Motor neuron (in vitro differentiated cells): ENCODE results near the gene MCFD2. TPM values are rescaled to one million over a fixed set of nuclear protein-coding genes. Genes with fewer than 3 reads are reported as not detected.
A peak's percentile ranks its signal among the peaks of the same experiment; 100 is the strongest.

Source experiments
- ATAC-seq, 8 experiments: fragments of 200-7000 bp; cut with Tn5 transposase; replicated peaks in 6 of 8; 2 replicates each; pipeline ENCODE4 v1.8.0; 2021; ENCODE audit warnings: mild to moderate bottlenecking in 8 of 8, moderate library complexity in 8 of 8
- H3K27ac ChIP-seq, 2 donors: fragments of 250-450 bp; sonication (Bioruptor Pico); 2 replicates each; pipeline ENCODE4 v1.9.0; 2021; ENCODE audit warnings: antibody characterized with exemption in 2 of 2, mild to moderate bottlenecking in 2 of 2, moderate library complexity in 1 of 2
- H3K4me1 ChIP-seq, 2 donors: fragments of 250-450 bp; sonication (Bioruptor Pico); replicated peaks in 1 of 2; 2 replicates each; pipeline ENCODE4 v1.6.1; 2021; ENCODE audit warnings: antibody characterized with exemption in 2 of 2, mild to moderate bottlenecking in 2 of 2, moderate library complexity in 1 of 2
- H3K4me3 ChIP-seq, 5 donors: fragments of 250-450 bp; sonication (Bioruptor Pico); 2 replicates each; pipeline ENCODE4 v1.9.0; 2021; ENCODE audit warnings: antibody characterized with exemption in 5 of 5, mild to moderate bottlenecking in 5 of 5, moderate library complexity in 4 of 5
- WGBS, 10 experiments: fragments of 450-650 bp; shearing (Covaris generic); methylation state at CpG; one replicate each; pipeline ENCODE4 v1.0.0; 2022; 5-methylcytosine and 5-hydroxymethylcytosine counted together
- in situ Hi-C, 9 experiments: fragments of 400-800 bp; cut with MboI; loops; one replicate each; pipeline ENCODE4 v1.15.0; 2021; ENCODE audit warnings: low sequenced_read_pairs in 9 of 9, low pct_unique_long_range_greater_than_20kb in 2 of 9; ENCODE audit not compliant: unreplicated experiment in 9 of 9
- total RNA-seq, 8 experiments: library from RNA; unstranded; fragments of 300-600 nt; gene quantifications; 2 replicates each; pipeline versions ENCODE4 v1.2.3 to v1.2.4, GENCODE V29; 2022

Gene MCFD2
- total RNA-seq, result 100 to 1,000 TPM in 2 of 8 experiments, 10 to 100 TPM in 6; 45.4 to 119 (median 55.8) TPM

GRCh38 chr2:46915281-46915810 lies at the start of gene MCFD2:
MCFD2 (minus strand) TSS chr2:46915806; CDS start chr2:46909171, 6,635 bp downstream.
- H3K4me1 ChIP-seq, result peaks cover 17 to 23% of the 10 kb centered on the region in 2 donors
- H3K27ac ChIP-seq, result peak within 1 kb of the TSS; percentile 90 to 92
- peak; percentile 33 to 63 (median 50) for ATAC-seq
- in situ Hi-C loops, result loop anchor here in 1 of 9 experiments (25.0 kb wide), 1 partner anchor 1278 kb away; no protein-coding TSS in a partner anchor
- peak within 1 kb of the TSS; percentile 89 to 99 (median 98) for H3K4me3 ChIP-seq
- 0% methylated on average over 17 of the region's 38 CpGs; no CpG with 5 or more reads in 9 of the 10 experiments for WGBS, 10 experiments

GRCh38 chr2:46964835-46965560 lies 49.4 kb upstream of the MCFD2 start:
- 67 to 100% (median 84%) methylated on average over 2 to 12 of the region's 12 CpGs; no CpG with 5 or more reads in 1 of the 10 experiments for WGBS, 10 experiments
- Histone ChIP-seq H3K4me3 (no peak overlapping the region), H3K27ac (no peak overlapping the region), H3K4me1 (peaks cover 0 to 7% of the 10 kb centered on the region in 2 donors)
- no peak for ATAC-seq
- in situ Hi-C loops, result no loop called here

GRCh38 chr2:46963941-46964673 lies 48.5 kb upstream of the MCFD2 start:
- no peak for ATAC-seq
- H3K4me1 ChIP-seq, result peaks cover 0 to 7% of the 10 kb centered on the region in 2 donors
- in situ Hi-C loops, result no loop called here
- 72 to 100% (median 92%) methylated on average over 1 to 4 of the region's 7 CpGs; no CpG with 5 or more reads in 4 of the 10 experiments for WGBS, 10 experiments
- H3K4me3 ChIP-seq, result no peak overlapping the region
- H3K27ac ChIP-seq, result no peak overlapping the region

- in situ Hi-C loops, result no loop called here
- peak in 3 of 8 experiments; percentile 25 to 46 (median 43) for ATAC-seq
- WGBS, 10 experiments, result 20 to 100% (median 88%) methylated on average over 1 to 4 of the region's 4 CpGs; no CpG with 5 or more reads in 1 of the 10 experiments
- Histone ChIP-seq H3K4me3 (no peak overlapping the region), H3K4me1 (peaks cover 0 to 7% of the 10 kb centered on the region in 2 donors), H3K27ac (no peak overlapping the region)
Measured at GRCh38 chr2:46963210-46963609, 47.6 kb upstream of the MCFD2 start.

GRCh38 chr2:46962751-46963150 lies 47.1 kb upstream of the MCFD2 start:
- no peak for ATAC-seq

GRCh38 chr2:46960618-46961017 lies 45.0 kb upstream of the MCFD2 start:
- ATAC-seq, result peak in 1 of 8 experiments; percentile 46
- Histone ChIP-seq H3K4me1 (peaks cover 0 to 7% of the 10 kb centered on the region in 2 donors), H3K4me3 (no peak overlapping the region), H3K27ac (no peak overlapping the region)
- in situ Hi-C loops, result no loop called here
- 60 to 100% (median 85%) methylated on average over 1 to 2 of the region's 2 CpGs; no CpG with 5 or more reads in 4 of the 10 experiments for WGBS, 10 experiments

More at GRCh38 chr2:46962751-46963150, 47.1 kb upstream of the MCFD2 start:
- peaks cover 0 to 7% of the 10 kb centered on the region in 2 donors for H3K4me1 ChIP-seq
- H3K27ac ChIP-seq, result no peak overlapping the region
- in situ Hi-C loops, result no loop called here
- no peak overlapping the region for H3K4me3 ChIP-seq
- WGBS, 10 experiments, result 85 to 100% (median 100%) methylated on average over 1 to 2 of the region's 2 CpGs; no CpG with 5 or more reads in 6 of the 10 experiments

- no peak overlapping the region for H3K27ac ChIP-seq
- H3K4me1 ChIP-seq, result peaks cover 0 to 7% of the 10 kb centered on the region in 2 donors
- no peak for ATAC-seq
- 20 to 97% (median 84%) methylated on average over 1 to 6 of the region's 17 CpGs; no CpG with 5 or more reads in 3 of the 10 experiments for WGBS, 10 experiments
- no peak overlapping the region for H3K4me3 ChIP-seq
- in situ Hi-C loops, result no loop called here
Measured at GRCh38 chr2:46958431-46959017, 42.9 kb upstream of the MCFD2 start.

GRCh38 chr2:46956981-46957531 lies 41.5 kb upstream of the MCFD2 start:
- in situ Hi-C loops, result no loop called here
- 77 to 92% (median 85%) methylated on average over 2 to 6 of the region's 10 CpGs; no CpG with 5 or more reads in 5 of the 10 experiments for WGBS, 10 experiments
- Histone ChIP-seq H3K4me3 (no peak overlapping the region), H3K4me1 (no peaks in the 10 kb centered on the region), H3K27ac (no peak overlapping the region)
- peak in 1 of 8 experiments; percentile 42 for ATAC-seq

- no peak for ATAC-seq
Measured at GRCh38 chr2:46955764-46956163, 40.2 kb upstream of the MCFD2 start.

GRCh38 chr2:46954951-46955571 lies 39.5 kb upstream of the MCFD2 start:
- H3K27ac ChIP-seq, result no peak overlapping the region
- 20 to 77% (median 61%) methylated on average over 1 to 9 of the region's 9 CpGs; no CpG with 5 or more reads in 3 of the 10 experiments for WGBS, 10 experiments
- H3K4me1 ChIP-seq, result no peaks in the 10 kb centered on the region
- peak in 7 of 8 experiments; percentile 81 to 95 (median 92) for ATAC-seq
- in situ Hi-C loops, result no loop called here
- H3K4me3 ChIP-seq, result no peak overlapping the region

More at GRCh38 chr2:46955764-46956163, 40.2 kb upstream of the MCFD2 start:
- Histone ChIP-seq H3K4me1 (no peaks in the 10 kb centered on the region), H3K27ac (no peak overlapping the region), H3K4me3 (no peak overlapping the region)
- in situ Hi-C loops, result no loop called here
- WGBS, 10 experiments, result 0 to 100% methylated on average over 1 of the region's 4 CpGs; no CpG with 5 or more reads in 8 of the 10 experiments

GRCh38 chr2:46952171-46952570 lies 36.6 kb upstream of the MCFD2 start:
- WGBS, 10 experiments, result 80 to 100% (median 100%) methylated on average over 1 to 2 of the region's 3 CpGs; no CpG with 5 or more reads in 2 of the 10 experiments
- no peaks in the 10 kb centered on the region for H3K4me1 ChIP-seq
- no peak for ATAC-seq
- in situ Hi-C loops, result no loop called here
- H3K27ac ChIP-seq, result no peak overlapping the region
- H3K4me3 ChIP-seq, result no peak overlapping the region
